ENCODE data around the gene AP1M1.
A peak's percentile ranks its signal among the peaks of the same experiment; 100 is the strongest.
"Not testable (repeated sequence)": the region's sequence is repeated elsewhere in the genome, so short reads cannot be mapped to it uniquely, and the experiment has no call there.

AP1M1 gene
- total RNA-seq = 36.7 to 90.0 (median 59.1) reads per million in 17 experiments

DNA sequence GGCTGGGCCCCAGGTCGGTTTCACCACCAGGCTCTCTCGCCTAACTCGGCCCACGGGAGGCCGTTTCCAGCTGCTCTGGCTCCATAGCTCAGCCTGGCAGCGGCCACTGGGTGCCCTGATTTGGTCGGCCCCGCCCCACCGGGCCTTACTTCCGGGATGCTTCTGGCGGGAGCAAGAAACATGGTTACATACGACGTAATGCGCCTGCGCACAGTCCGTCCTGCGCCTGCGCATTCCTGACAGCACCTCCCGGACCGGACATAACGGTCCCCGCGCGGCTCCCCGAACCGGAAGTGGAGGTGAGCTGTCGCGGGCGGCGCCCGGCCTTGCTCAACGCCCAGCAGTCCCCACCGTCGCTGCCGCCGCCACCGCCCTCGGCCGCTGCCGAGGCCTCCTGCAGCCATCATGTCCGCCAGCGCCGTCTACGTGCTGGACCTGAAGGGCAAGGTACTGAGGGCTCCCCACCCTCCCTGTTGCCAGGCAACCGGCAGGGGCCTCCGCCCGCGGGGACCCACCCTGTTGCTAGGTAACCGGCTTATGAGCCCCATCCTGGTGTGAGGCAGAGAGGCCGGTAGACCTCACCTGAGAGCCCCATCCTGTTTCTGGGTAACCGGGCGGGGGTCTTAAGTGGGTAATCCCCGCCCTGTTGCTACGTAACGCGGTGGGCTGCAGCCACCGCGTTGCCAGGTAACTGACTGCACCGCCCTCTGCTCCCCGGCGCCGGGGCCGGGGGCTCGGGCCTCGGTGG, at the start of gene AP1M1:
TSS of gene AP1M1 (plus strand) at position 290 of the 748 bp plus-strand sequence. CDS start at position 406, 116 bp downstream.
- peak; percentile 99 to 100 (median 100) for DNase-seq

DNA sequence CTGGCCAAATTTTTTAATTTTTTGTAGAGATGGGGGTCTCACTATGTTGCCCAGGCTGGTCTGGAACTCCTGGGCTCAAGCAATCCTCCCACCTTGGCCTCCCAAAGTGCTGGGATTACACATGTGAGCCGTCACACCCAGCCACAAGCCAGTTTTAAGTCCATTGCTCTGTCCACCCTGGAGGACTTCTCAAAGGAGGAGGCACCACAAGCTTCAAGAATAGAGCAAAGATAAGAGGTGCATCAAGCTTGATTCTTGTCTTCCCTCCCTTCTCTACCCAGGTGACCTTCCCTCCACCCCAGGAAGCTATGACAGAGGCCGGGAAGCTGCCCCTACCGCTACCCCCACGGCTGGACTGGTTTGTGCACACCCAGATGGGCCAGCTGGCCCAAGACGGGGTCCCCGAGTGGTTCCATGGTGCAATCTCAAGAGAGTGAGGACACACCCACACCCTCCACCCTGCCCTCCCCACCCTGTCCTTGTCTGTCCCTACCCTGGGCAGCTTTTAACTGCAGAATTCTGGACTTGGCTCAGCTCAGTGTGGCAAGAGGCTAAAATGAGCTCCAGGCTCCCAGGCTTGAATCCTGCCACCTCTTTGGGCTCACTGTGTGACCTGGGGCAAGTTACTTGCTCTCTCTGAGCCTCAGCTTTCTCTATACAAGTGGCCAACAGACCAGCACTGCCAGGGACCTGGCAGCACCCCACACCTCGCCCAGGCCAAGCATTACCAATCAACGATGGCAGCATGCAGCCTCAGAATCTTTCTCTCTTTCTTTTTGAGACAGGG, 49.1 kb upstream of the AP1M1 start:
- DNase-seq = no peak

DNA sequence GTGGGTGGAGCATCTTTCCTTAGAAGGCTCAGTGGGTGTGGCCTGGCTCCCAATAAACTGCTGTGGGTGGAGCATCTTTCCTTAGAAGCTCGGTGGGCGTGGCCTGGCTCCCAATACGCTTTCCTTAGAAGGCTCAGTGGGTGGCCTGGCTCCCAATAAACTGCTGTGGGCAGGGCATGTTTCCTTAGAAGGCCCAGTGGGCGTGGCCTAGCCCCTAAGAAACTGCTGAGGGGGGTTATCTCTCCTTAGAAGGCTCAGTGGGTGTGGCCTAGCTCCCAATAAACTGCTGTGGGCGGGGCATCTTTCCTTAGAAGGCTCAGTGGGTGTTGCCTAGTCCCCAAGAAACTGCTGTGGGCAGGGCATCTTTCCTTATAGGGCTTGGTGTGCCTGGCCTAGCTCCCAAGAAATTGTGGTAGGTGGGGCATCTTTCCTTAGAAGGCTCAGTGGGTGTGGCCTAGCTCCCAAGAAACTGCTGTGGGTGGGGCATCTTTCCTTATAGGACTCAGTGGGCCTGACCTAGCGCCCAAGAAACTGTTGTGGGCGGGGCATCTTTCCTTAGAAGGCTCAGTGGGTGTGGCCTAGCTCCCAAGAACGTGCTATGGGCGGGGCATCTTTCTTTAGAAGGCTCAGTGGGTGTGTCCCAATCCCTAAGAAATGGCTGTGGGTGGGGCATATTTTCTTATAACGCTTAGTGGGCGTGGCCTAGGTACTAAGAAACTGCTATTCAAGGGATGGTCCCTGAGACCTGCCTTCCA, 44.0 kb upstream of the AP1M1 start:
- DNase-seq = no peak

DNA sequence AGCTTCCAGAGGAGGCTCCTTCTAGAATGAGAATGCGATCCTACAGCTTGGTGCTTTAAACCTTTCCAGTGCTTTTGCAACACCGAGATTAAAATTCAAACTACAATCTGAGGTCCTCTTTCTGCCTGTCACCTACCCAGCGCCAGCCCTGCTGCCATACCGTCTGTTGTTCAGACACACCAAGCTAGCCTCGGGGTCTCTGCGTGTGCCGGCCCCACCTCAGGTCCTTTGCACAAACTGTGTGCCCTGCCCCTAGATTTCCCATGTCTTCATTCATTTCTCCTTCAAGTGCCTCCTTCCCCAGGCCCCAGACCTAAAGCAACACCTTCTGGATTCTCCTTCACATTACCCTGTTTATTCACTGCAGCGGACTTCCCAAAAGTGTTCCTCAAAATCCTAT, 43.2 kb upstream of the AP1M1 start:
- DNase-seq = no peak

DNA sequence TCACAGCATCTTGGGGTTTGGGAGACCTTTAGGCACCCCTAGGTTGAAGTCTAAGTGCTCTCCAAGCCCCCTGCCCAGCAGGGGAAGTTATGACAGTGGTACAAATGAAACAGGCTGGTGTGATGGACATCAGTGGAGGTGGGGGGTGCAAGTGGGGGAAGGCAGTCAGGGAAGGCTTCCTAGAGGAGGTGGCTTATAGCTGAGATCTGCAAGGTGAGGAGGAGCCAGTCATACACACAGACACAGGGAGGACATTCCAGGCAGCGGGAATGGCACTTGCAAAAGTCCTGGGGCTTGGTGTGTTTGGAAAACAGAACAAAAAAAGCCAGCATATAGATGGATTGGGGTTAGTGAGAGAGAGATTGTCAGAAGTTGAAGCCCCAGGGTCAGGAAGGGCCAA, 42.6 kb upstream of the AP1M1 start:
- no peak for DNase-seq

DNA sequence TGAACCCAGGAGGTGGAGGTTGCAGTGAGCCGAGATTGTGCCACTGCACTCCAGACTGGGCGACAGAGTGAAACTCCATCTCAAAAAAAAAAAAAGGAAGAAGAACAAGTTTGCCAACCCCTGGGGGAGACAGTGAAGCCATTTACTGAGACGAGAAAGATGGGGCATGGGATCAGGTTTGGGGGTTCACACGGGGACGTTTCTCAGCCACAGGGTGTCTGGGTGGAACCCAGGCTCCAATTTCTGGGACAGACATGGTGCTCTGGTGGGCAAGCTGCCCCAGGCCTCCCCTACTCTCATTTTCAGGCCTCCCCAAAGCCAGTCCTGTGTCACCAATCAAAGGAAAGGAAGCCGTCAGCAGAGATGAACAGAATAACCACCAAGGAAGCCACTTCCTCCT, 40.8 kb upstream of the AP1M1 start:
- DNase-seq = no peak

DNA sequence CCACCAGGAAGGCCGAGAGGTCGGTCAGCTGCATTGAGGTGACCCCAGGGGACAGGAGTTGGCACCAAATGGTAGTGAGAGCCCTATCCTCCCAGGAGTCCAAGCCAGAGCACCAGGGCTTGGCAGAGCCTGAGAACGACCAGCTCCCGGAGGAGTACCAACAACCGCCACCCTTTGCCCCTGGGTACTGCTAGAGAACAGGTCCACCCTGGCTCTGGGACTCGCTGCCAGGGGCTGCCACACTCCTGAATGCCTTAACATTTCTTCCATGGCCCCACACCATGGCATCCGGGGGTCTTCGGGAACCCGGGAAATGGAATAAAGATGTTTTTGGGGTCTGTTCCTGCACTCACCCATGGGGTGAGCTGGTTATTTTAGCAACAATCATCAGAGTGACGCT, 40.1 kb upstream of the AP1M1 start:
- no peak for DNase-seq

DNA sequence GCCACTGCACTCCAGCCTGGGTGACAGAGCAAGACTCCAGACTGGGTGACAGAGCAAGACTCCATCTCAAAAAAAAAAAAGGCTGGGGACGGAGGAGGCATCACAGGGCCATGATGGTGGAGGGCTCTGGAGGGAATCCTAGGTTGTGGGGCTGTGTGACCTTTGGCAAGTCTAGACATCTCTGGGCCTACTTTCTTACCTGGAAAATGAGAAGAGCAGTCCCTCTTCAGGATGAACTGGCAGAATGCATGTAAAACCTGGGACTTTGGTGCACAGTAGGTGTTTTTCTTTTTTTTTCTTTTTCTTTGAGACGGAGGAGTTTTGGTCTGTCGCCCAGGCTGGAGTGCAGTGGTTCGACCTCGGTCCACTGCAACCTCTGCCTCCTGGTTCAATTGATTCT, 38.1 kb upstream of the AP1M1 start:
- no peak for DNase-seq

DNA sequence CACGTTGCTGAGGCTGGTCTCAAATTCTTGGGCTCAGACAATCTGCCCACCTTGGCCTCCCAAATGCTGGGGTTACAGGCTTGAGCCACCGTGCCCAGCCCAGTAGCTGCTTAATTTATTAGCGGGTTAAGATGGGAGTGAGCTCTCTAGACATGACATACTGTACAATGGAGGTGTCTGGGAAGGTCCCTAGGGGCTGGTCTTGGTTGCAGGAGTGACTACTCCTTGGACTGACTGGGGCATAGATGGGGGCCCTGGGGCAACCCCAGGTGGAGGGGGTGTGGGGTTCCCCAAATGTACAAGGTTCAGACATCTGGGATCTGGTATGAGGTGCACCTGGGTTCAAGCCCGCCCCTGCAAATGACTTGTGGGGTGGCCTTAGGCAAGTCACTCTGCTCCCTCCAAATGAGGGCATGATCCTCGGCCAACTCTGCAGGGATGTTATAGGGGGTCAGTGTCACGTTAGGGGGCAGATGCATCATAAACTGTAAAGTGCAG, 37.2 kb upstream of the AP1M1 start:
- no peak for DNase-seq

DNA sequence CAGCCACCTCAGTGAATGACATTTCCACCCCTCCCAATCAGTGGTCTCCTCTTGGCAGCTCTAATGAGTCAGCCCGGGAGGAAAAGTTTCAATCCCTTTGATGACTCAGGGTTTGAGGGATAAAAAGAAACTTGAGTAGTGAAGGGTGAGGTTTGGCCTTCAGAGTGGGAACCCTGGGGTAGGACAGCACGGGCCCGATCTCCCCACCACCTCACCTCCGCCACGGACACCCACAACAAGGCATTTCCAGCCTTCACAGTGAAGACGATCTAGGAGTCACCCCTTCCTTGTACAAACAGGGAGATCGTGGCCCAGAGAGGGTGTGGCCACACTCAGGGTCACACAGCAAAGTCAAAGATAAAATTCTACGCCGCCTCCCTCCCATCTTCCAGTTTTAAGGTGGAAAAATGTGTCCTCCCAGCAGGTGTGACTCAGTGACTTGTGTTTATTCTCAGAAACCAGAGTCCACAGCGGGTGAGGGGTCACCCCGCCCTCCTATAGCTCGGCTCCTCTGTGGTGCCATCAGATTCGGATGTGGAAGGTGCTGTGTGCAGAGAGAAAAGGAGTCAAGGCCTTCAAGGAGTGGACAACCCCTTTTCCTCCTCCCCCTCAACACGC, 36.7 kb upstream of the AP1M1 start:
- DNase-seq = no peak

DNA sequence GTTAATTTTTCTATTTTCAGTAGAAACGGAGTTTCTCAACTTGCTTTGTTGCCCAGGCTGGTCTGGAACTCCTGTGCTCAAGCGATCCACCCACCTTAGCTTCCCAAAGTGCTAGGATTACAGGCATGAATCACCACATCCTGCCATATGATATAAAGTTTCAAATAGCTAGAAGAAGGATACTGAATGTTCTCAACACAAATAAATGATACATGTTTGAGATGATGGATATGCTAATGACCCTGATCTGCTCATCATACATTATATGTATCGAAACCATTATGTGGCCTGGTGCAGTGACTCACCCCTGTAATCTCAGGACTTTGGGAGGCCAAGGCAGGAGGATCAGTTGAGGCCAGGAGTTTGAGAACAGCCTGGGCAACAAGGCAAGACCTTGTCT, 35.9 kb upstream of the AP1M1 start:
- DNase-seq = peak in 1 of 4 experiments; percentile 33

DNA sequence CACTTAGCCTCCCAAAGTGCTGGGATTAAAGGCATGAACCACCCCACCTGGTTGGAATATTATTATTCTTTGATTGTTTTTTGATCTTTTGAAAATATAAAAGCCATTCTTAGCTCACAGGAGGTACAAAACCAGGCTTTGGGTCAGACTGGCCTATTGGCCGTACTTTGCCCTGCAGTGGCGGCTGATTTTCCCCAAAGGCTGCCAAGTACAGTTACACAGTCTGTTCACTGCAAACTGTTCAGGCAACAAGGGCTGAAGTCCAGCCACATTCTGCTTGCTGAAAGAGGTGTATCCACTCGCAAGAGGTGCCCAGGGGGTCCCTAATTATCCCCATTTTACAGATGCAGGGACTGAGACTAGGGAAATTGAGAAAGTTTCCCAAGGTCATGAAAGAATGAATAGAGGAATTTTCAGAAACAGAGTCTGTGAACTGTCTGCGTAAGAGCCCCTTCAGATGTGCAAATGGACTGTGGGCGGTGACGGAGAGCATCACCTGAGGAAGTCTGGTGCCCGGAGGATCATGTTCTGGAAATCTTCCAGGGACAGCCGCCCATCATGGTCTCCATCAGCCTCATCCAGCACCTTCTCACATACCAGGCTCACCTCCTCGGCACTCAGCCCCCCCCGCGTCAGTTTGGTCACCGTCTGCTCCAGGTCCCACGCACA, 33.4 kb upstream of the AP1M1 start:
- no peak for DNase-seq

DNA sequence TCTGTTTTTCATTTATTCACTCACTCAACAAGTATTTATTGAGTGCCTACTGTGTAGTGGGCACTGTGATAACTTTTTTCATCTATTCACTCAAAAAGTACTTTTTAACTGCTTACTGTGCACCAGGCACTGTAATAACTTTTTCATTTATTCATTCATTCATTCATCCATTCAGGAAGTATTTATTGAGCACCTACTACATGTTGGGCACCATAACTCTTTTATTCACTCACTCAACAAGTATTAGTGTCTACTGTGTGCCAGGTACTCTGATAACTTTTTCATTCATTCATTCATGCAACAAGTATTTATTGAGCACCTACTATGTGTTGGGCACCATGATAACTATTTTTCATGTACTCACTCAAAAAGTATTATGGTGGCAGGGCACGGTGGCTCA, 31.3 kb upstream of the AP1M1 start:
- no peak for DNase-seq

DNA sequence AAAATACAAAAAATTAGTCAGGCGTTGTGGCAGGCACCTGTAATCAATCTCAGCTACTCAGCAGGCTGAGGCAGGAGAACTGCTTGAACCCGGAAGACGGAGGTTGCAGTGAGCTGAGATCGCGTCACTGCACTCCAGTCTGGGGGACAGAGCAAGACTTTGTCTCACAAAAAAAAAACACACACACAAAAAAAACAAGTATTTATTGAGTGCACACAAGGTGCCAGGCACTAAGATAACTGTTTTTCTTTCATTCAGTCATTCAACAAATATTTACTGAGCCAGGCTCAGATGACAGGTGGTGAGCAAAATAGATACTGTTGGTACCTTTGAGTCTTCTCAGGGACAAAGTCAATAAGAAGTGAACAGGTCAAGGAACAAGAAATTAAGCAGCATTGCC, 30.7 kb upstream of the AP1M1 start:
- no peak for DNase-seq

DNA sequence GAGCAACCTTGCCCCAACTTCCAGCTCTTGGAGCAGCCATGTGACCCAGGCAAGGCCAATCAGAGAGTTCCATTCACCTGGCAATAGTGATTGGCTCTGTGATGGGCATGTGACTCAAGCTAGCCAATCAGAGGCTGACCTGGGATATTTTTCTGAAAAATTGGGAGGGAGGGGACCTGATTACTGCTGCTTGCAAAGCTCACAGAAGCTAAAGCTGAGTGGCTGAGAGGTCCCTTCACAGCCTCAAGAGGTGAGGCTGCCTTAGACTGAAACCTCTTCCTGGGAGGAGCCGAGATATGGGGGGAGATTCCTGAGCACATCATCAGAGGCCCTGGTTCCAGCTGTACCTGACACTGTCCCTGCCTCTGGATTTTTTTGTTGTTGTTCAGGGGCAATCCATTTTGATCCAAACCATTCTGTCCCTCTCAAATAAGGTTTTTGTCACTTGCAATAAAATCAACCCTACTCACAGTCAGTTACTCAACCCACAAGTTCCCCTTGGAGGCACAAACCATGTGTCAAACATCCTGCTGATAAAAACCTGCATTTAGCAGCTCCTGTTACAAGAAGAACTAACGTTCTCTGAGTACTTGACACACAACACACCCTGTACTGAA, 29.1 kb upstream of the AP1M1 start:
- peak; percentile 54 to 81 (median 73) for DNase-seq

DNA sequence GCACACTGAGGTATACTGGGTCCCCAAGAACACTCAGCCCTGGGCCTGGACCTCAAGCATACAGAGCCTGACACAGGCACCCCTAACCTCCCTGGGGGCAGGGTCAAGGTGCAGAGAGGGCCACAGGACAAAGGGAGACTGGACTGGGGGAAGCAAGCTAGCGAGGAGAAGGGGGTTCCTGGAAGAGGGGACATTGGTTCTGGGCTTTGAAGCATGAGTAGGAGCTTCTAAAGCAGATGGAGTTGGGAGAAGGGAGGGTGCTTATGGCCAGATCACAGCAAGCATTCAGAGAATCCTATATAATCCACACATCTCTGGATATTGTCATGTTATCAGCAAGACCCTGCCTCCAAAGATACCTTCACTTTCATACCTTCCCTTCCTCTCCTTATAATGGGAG, 27.6 kb upstream of the AP1M1 start:
- no peak for DNase-seq

DNA sequence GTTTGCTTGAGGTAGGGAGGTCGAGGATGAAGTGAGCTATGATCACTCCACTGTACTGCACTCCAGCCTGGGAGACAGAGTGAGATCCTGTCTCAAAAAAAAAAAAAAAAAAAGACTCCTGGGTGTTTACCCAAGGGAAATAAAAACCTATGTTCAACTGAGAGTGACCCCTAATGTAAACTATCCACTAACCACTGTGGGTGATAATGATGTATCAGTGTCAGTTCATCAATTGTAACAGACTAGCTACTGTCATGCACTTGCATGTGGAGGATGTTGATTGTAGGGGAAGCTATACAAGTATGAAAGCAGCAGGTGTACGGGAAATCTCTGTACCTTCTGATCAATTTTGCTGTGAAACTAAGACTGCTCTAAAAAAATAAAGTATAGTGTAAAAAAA, 21.8 kb upstream of the AP1M1 start:
- DNase-seq = no peak

DNA sequence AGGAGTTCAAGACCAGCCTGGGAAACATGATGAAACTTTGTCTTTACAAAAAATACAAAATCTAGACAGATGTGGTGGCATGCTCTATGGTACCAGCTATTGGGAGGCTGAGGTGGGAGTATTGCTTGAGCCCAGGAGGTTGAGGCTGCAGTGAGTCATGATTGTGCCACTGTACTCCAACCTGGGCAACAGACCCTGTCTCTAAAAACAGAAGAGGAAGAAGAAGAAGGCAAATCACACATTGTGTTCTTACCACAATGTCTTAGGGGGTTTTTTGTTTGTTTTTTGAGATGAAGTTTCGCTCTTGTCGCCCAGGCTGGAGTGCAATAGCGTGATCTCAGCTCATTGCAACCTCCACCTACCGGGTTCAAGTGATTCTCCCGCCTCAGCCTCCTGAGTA, 18.8 kb upstream of the AP1M1 start:
- DNase-seq = not testable (repeated sequence)

DNA sequence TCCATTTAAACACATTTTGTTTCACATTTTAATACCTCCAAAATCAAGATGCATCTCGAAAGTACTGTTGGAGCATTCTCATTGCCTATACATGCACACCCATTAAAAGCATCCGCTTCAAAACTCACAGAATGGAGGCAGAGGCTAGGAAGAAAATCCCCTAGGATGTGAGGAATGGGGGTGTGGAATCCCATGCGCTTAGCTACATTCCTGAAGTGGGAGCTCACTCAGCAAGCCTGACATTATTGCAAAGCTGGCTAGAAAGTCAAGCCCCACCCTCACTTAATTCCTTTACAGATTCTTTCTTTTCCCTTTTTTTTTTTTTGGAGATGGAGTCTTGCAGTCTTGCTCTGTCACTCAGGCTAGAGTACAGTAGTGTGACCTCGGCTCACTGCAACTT, 17.1 kb upstream of the AP1M1 start:
- no peak for DNase-seq

DNA sequence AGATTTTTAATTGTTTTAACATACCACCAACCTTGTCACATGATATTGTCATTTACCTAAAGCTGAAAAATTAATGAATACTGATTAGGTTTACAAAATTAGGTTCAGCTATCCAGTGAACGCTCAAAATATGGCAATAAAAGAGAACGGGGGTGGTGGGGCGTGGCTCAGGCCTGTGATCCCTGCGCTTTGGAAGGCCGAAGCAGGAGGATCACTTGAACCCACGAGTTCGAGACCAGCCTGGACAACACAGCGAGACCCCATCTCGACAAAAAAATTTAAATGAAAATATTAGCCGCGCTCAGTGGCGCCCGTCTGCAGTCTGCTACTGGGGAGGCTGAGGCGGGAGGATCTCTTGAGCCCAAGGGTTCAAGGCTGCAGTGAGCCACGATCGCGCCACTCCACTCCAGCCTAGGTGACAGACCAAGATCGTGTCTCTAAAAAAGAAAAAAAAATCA, 13.0 kb upstream of the AP1M1 start:
- no peak for DNase-seq

DNA sequence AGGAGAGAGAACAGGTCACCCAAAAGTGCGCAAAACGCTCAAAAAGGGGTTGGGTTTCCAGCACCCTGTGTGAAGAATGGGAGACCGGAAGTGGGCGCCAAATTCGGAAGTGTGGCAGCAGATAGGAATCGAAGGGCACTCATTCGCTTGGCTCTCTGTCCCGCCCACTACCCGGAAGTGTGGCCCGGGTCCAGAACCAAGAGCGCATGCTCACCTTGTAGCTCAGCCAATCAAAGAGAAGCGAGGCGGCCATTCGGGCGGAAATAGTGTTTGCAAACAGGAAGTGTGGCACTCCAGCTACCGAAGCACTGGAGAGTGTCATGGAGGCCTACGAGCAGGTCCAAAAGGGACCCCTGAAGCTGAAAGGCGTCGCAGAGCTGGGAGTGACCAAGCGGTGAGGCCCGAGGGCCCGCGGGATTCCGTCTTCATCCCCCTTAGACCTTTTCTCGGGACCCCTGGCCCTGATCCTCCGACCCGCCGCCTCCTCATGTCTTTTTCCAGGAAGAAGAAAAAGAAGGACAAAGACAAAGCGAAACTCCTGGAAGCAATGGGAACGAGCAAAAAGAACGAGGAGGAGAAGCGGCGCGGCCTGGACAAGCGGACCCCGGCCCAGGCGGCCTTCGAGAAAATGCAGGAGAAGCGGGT, 12.5 kb upstream of the AP1M1 start, which contains the start of gene FAM32A:
TSS of gene FAM32A (plus strand) at position 288 of the 645 bp plus-strand sequence. CDS start at position 321, 33 bp downstream.
- peak; percentile 99 to 100 (median 99) for DNase-seq
